ENCODE measurements around the gene TRPV5. TPM values are rescaled to one million over a fixed set of nuclear protein-coding genes. Genes with fewer than 3 reads are reported as not detected.

The TRPV5 gene
- total and polyA plus RNA-seq, 2 experiments from 2014 or later: not detected

- H3K9ac ChIP-seq: no peak overlapping the region
Measured at GRCh38 chr7:142868986-142869415, 64.5 kb downstream of the TRPV5 start.

DNA sequence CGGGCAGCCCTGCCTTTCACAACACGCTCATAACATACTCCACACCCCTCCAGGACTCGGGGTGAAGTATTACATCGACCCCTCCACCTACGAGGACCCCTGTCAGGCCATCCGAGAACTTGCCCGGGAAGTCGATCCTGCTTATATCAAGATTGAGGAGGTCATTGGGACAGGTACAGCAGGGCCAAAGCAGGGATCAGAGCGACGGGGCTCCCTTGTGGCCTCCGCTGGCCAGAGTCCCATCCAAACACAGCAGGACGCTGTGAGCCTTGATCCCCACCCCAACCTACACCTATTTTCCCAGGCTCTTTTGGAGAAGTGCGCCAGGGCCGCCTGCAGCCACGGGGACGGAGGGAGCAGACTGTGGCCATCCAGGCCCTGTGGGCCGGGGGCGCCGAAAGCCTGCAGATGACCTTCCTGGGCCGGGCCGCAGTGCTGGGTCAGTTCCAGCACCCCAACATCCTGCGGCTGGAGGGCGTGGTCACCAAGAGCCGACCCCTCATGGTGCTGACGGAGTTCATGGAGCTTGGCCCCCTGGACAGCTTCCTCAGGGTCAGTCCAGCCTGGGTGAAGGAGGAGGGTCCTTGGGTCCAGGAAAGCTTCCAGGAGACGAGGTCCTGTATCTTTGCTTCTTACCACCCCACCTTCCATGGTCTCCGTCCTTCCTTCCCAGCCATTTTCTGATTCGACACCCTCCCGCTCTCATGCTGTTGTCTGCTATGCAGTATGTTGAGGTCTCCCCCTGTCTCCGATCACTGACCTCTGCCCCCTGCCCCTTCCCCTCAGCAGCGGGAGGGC lies 65.2 kb downstream of the TRPV5 start:
- no peaks in the 10 kb centered on the region for H3K79me2 ChIP-seq (ENCODE audit: insufficient read depth)
- DNase-seq: no peak
- H3F3A ChIP-seq (ENCODE audit: insufficient read depth): no peaks in the 10 kb centered on the region
- H3K9me3 ChIP-seq (ENCODE audit: low read depth): no peaks in the 10 kb centered on the region
- 75 to 80% methylated on average over 21 to 26 of the region's 31 CpGs for WGBS, 2 experiments (ENCODE audit: low coverage in 1 of 2, low lambda C conversion rate in 2 of 2, missing lambda C conversion rate in 2 of 2)
- H3K9me2 ChIP-seq (ENCODE audit: insufficient read depth): no peaks in the 10 kb centered on the region
- in situ Hi-C loops (cut with MboI): no loop called here
- H3K9ac ChIP-seq: no peak overlapping the region
- no peaks in the 10 kb centered on the region for H4K20me1 ChIP-seq (ENCODE audit: insufficient read depth)
- no peak overlapping the region for H3K27ac ChIP-seq
- no peaks in the 10 kb centered on the region for H3K27me3 ChIP-seq (replicated peaks; ENCODE audit: insufficient read depth)
- H3K36me3 ChIP-seq (ENCODE audit: low read depth): no peaks in the 10 kb centered on the region
- no peak overlapping the region for H3K4me3 ChIP-seq
- H3K4me1 ChIP-seq (ENCODE audit: insufficient read depth): no peaks in the 10 kb centered on the region
- TF ChIP-seq EZH2 (IDR thresholded peaks at IDR 0.05; ENCODE audit: insufficient read depth, poor library complexity, severe bottlenecking) (no peak), EZH2phosphoT487 (IDR thresholded peaks at IDR 0.05; ENCODE audit: insufficient read depth, low read depth) (no peak)
- H3K4me2 ChIP-seq (ENCODE audit: unreplicated experiment): no peak overlapping the region
- H2AFZ ChIP-seq: no peak overlapping the region

More at GRCh38 chr7:142868986-142869415, 64.5 kb downstream of the TRPV5 start:
- no peak overlapping the region for H3K4me3 ChIP-seq
- H3K9me2 ChIP-seq (ENCODE audit: insufficient read depth): no peaks in the 10 kb centered on the region
- no peak for TF ChIP-seq EZH2phosphoT487 (IDR thresholded peaks at IDR 0.05; ENCODE audit: insufficient read depth, low read depth)
- no peak for TF ChIP-seq EZH2 (IDR thresholded peaks at IDR 0.05; ENCODE audit: insufficient read depth, poor library complexity, severe bottlenecking)
- H3F3A ChIP-seq (ENCODE audit: insufficient read depth): no peaks in the 10 kb centered on the region
- no peaks in the 10 kb centered on the region for H3K27me3 ChIP-seq (replicated peaks; ENCODE audit: insufficient read depth)
- no peaks in the 10 kb centered on the region for H3K36me3 ChIP-seq (ENCODE audit: low read depth)
- in situ Hi-C loops (cut with MboI): no loop called here
- no peak overlapping the region for H3K4me2 ChIP-seq (ENCODE audit: unreplicated experiment)
- no peaks in the 10 kb centered on the region for H3K79me2 ChIP-seq (ENCODE audit: insufficient read depth)
- WGBS, 2 experiments (ENCODE audit: low coverage in 1 of 2, low lambda C conversion rate in 2 of 2, missing lambda C conversion rate in 2 of 2): 78 to 79% methylated on average over 11 of the region's 11 CpGs
- H3K27ac ChIP-seq: no peak overlapping the region
- H3K4me1 ChIP-seq (ENCODE audit: insufficient read depth): no peaks in the 10 kb centered on the region
- H4K20me1 ChIP-seq (ENCODE audit: insufficient read depth): no peaks in the 10 kb centered on the region
- H2AFZ ChIP-seq: no peak overlapping the region
- no peaks in the 10 kb centered on the region for H3K9me3 ChIP-seq (ENCODE audit: low read depth)
- no peak for DNase-seq

GRCh38 chr7:142867398-142868187 lies 66.0 kb downstream of the TRPV5 start:
- in situ Hi-C loops (cut with MboI): no loop called here
- DNase-seq: no peak
- Histone ChIP-seq H3K9ac (no peak overlapping the region), H3K4me1 (ENCODE audit: insufficient read depth) (no peaks in the 10 kb centered on the region), H3K27ac (no peak overlapping the region), H3K4me3 (no peak overlapping the region), H2AFZ (no peak overlapping the region), H3K36me3 (ENCODE audit: low read depth) (no peaks in the 10 kb centered on the region), H3K79me2 (ENCODE audit: insufficient read depth) (no peaks in the 10 kb centered on the region), H3K9me2 (ENCODE audit: insufficient read depth) (no peaks in the 10 kb centered on the region), H3K4me2 (ENCODE audit: unreplicated experiment) (no peak overlapping the region), H3K9me3 (ENCODE audit: low read depth) (no peaks in the 10 kb centered on the region), H4K20me1 (ENCODE audit: insufficient read depth) (no peaks in the 10 kb centered on the region), H3K27me3 (replicated peaks; ENCODE audit: insufficient read depth) (no peaks in the 10 kb centered on the region; the same call in 1 of the 2 replicates), H3F3A (ENCODE audit: insufficient read depth) (no peaks in the 10 kb centered on the region)
- TF ChIP-seq EZH2phosphoT487 (IDR thresholded peaks at IDR 0.05; ENCODE audit: insufficient read depth, low read depth) (no peak), EZH2 (IDR thresholded peaks at IDR 0.05; ENCODE audit: insufficient read depth, poor library complexity, severe bottlenecking) (no peak)
- 58 to 63% methylated on average over 11 to 18 of the region's 18 CpGs for WGBS, 2 experiments (ENCODE audit: low coverage in 1 of 2, low lambda C conversion rate in 2 of 2, missing lambda C conversion rate in 2 of 2)

- no peak overlapping the region for H3K4me3 ChIP-seq
- no peaks in the 10 kb centered on the region for H3K9me3 ChIP-seq (ENCODE audit: low read depth)
- no peak overlapping the region for H2AFZ ChIP-seq
- in situ Hi-C loops (cut with MboI): no loop called here
- H3K27me3 ChIP-seq (replicated peaks; ENCODE audit: insufficient read depth): peaks cover under 1% of the 10 kb centered on the region; the same call in 1 of the 2 replicates
- H3K79me2 ChIP-seq (ENCODE audit: insufficient read depth): no peaks in the 10 kb centered on the region
- no peak overlapping the region for H3K9ac ChIP-seq
- TF ChIP-seq EZH2phosphoT487 (IDR thresholded peaks at IDR 0.05; ENCODE audit: insufficient read depth, low read depth) (no peak), EZH2 (IDR thresholded peaks at IDR 0.05; ENCODE audit: insufficient read depth, poor library complexity, severe bottlenecking) (no peak)
- no peaks in the 10 kb centered on the region for H3K4me1 ChIP-seq (ENCODE audit: insufficient read depth)
- H3K9me2 ChIP-seq (ENCODE audit: insufficient read depth): no peaks in the 10 kb centered on the region
- DNase-seq: no peak
- no peaks in the 10 kb centered on the region for H3K36me3 ChIP-seq (ENCODE audit: low read depth)
- no peak overlapping the region for H3K4me2 ChIP-seq (ENCODE audit: unreplicated experiment)
- no peaks in the 10 kb centered on the region for H3F3A ChIP-seq (ENCODE audit: insufficient read depth)
- no peak overlapping the region for H3K27ac ChIP-seq
- 46 to 50% methylated on average over 3 to 4 of the region's 4 CpGs for WGBS, 2 experiments (ENCODE audit: low coverage in 1 of 2, low lambda C conversion rate in 2 of 2, missing lambda C conversion rate in 2 of 2)
- H4K20me1 ChIP-seq (ENCODE audit: insufficient read depth): no peaks in the 10 kb centered on the region
Measured at GRCh38 chr7:142867097-142867378, 66.5 kb downstream of the TRPV5 start.
